ENCODE data around the gene EVI2B.
"Not testable (repeated sequence)": the region's sequence is repeated elsewhere in the genome, so short reads cannot be mapped to it uniquely, and the experiment has no call there.

EVI2B gene

DNA sequence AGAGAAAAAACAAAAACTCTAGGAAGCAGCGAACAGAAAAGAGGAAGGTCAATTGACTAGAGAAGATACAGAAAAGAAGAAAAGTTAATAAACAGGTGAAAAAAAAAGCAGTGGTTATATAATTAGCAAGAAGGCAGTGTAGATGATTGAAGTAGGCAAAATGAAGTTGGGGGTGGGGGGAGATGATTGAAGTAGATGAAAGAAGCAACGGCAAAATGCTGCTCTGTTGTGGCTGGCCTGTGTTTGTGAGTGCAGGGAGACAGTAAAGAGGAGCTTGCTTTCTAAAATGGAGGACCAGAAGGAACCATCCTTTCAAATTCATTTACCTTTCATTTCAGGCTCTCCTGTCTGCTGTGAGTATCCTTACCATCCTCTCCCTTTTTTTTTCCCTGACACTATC lies 3.6 kb downstream of the EVI2B start:
- DNase-seq = peak; percentile 56

DNA sequence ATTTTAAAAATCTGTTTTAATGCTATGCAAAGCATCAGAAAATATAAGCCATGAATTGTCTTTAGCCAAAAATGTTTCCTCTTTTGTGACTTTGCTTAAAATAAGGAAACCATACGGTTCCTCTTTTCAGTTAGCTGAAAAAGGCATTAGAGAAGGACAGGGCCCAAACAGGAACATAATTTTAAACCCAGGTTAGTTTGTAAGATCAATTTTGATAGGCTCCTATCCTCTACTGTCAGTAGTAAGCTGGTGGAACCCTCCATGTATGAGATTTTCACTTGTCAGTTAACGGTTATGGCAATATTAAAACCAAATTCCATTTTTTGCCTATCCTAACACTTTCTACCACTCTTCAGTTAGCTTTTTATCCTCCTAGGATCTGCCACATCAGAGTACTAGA lies 4.3 kb downstream of the EVI2B start:
- peak; percentile 77 for DNase-seq

DNA sequence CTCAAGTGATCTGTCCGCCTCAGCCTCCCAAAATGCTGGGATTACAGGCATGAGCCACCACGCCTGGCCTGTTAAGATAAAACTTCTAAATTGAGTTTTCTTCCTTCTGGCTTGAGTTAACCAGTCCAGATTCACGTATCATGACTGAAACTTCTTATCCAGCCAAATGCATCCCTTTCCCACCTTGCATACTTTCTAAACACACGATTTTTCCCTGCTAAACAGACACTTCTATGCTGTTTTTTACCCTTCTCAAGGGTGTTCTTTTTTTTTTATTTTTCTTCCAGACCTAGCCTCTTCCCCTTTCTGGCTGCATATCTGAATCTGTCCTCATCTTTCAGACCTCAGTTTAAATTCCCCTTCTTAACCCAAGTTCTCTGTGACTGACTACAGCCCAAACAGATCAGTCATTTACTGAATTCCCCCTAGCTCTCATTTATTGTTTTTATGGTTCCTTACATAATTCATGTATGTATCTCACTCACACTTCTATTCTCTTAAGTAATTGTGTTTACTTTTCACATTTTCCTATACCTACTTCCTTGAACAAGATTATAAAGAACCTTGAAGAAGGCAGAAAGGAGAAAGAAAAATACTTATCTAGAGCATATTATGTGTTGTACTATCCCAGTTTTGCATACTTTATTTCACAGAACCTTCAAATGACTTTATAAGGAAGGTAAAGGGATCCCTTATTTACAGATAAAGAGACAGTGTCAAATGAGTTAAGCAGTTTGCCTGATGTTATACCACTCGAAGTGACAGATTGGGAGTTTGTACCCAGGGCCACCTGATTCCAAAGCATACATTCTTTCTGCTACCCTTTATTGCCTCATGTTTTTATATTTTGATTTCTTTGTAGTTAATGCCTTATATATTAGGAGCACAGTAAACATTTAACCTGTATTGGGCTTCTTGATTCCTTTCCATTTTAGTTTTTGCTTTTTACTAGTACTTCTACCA lies 5.2 kb downstream of the EVI2B start:
- peak; percentile 51 for DNase-seq

DNA sequence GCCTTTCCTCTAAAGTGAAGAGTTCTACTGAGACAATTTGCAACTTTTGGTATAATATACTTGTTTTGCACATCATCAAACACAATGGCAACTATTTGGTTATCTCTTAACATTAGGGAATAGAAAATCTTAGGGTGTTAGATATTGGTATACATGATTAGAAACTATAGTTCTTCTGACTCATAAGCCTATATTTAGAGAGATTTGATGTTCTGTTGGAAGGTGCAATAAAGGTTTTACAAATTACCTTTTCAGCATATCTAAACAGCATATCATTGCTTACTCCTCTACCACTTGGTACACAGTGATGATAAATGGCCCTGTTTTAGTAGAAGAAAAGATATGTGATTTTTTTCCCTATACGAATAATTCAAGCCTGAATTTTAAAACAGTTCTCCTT lies 6.2 kb downstream of the EVI2B start:
- no peak for DNase-seq

GRCh38 chr17:31299624-31300023 lies 14.2 kb downstream of the EVI2B start:
- no peak for DNase-seq

DNA sequence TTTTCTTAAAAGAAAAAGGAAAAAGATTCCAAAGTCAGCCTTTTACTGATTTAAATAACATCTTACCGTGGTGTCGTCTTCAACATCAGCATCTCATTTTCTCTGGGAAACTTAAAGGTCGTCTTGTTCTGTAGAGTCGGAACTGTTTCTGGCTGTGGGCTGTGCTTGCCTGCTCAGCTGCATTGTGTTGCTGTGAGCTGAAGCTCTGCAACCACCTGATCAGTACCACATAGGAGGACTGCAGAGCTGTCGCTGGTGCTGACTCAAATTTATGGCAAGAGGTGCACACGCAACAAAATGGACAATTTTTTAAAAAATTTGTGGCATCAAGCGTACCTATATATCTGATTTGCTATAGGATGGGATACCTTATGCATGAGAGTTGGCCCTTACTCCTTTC lies 16.8 kb downstream of the EVI2B start, which contains the start of gene OMG:
Gene OMG, minus strand, starts transcription at position 150 of the 400 bp plus-strand sequence. CDS start 908 bp downstream, outside the sequence.
- no peak for DNase-seq

DNA sequence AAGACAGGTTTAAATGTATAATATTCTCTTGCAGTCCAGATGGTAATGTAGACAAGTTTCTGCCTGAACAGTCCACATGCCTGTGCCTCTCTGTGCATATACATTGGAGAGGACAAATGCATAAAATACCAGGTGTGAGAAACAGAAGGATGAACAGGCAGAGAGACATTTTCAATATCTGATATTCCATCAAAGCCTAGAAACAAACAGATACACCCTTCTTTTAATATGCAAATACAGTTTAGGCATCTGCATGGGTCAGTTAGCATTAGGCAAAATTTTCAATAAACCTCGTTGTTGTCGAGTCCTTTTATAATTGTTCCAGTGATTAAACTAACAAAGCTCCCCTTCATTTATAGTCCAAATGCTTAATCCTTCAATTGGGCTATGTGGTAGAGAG lies 17.7 kb downstream of the EVI2B start:
- no peak for DNase-seq

DNA sequence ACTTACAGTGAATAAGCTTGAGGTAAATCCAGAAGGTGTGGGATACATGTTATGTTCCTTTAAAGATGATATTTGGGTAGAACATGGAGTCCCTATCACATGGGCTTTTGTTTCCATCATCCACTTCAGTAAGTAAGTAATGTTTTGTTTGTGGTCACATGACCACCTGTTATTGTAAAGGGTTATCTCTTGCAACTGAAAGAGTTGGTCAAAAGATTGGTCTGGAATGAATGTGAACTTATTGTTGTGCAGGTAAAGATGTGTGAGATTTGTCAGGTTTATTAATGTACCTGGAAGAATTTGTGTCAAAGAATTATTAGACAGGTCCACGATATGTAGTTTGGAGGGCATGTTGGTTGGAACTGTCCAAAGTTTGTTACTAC lies 18.4 kb downstream of the EVI2B start:
- DNase-seq = no peak

DNA sequence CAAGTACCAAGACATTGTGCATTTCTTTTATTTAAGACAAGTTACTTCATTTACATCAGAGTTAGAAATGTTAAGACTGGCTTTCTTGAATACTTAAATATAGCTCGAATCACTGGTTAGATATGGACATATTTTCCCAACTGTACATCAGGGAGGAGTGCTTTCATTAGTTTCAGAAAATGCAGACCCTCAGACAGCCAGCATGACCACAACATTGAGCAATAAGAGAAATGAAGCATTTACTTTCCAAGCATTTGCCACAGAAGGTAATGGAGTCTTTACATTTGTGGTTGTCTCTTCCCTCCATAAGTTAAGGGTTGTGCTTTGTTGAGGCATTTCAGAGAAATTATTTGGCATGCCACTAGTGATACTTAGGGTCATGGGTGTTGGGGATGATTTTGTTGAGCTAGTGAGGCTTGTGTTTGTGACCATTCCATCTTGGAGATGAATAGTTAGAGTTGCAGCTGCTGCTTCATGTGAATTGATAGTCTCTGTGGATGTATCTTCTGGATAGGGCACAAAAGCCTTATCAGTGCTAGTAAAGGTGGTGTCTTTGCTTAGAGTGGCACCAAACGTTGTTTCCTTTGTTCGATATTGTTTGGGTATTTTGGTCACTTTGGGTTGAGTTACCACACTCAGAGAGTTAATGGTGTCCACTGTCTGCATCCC lies 18.9 kb downstream of the EVI2B start:
- DNase-seq = no peak

DNA sequence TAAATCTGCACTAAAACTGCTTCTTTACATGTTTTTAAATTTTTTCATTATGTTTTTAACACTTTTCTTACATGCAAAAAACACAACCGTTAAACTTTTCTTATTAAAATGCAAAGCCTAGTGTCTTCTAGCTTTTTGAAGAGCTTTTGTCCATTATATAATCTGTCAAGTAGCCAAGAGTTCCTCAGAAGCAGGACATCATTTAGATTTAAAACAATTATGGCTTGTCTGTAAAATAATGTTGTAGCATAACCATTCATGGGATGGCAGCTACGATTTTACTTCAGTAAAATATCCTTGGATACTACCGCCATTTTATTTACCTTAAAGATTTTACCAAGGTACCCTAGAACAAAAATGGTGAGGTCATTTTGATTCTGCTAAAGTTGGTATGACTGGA lies 19.6 kb downstream of the EVI2B start:
- DNase-seq = no peak

GRCh38 chr17:31293581-31293980 lies 20.3 kb downstream of the EVI2B start:
- DNase-seq = no peak

DNA sequence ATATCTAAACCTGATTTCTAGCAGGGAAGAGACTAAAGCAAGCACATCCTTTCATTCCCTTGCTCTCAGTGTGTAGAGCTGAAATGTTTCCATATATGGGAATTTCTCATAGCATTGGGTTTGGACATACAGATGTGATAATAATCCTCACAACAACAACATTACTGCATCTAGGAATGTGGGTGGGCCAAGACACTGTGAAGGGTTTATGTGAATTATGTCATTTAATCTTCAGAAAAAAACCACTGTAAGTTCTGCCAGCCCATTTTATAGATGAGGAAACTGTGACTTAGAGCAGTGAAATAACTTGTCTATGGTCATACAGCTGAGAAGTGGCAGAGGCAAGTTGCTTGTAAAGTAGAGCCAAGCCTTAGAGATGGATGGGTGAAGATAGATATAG lies 22.0 kb downstream of the EVI2B start:
- DNase-seq = no peak

- DNase-seq = no peak
Measured at GRCh38 chr17:31289790-31290189, 24.1 kb downstream of the EVI2B start.

- not testable (repeated sequence) for DNase-seq
Measured at GRCh38 chr17:31287932-31288331, 25.9 kb downstream of the EVI2B start.

DNA sequence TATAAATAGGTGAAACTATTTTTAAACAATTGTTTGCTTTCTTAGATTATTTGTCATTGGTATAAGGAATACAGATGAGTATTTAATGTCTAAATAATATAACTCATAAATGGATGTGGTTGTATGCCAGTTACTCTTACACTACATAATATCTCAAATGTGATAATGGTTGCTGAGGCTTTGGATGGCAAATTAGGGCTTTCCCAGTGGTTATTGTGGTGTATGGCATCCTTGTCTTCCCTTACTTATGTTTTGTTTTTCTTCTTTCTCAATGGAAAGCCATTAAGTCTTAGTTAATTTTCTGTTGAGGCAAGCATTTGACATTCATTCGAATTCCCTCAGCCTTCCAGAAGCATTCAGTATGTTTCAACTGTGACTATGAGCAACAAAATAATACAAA lies 27.3 kb downstream of the EVI2B start:
- no peak for DNase-seq

DNA sequence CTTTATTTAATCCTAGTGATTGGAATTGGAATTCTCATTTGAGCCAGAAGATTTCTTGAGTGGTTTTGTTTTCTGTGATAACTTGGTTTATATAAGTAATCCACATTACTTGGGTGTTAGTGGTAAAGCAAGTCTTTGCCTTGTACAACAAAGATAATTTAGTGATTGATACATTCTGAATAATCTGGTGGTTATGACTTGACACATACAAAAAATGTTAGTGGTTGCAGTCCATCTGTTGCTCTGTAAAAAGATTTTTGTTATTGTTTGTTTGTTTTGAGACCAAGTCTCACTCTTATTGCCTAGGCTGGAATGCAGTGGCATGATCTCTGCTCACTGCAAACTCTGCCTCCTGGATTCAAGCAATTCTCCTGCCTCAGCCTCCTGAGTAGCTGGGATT lies 30.0 kb downstream of the EVI2B start:
- DNase-seq = no peak

GRCh38 chr17:31281061-31281460 lies 32.8 kb downstream of the EVI2B start:
- DNase-seq = no peak

- no peak for DNase-seq
Measured at GRCh38 chr17:31279401-31279800, 34.5 kb downstream of the EVI2B start.

GRCh38 chr17:31275116-31275515 lies 38.7 kb downstream of the EVI2B start:
- no peak for DNase-seq

DNA sequence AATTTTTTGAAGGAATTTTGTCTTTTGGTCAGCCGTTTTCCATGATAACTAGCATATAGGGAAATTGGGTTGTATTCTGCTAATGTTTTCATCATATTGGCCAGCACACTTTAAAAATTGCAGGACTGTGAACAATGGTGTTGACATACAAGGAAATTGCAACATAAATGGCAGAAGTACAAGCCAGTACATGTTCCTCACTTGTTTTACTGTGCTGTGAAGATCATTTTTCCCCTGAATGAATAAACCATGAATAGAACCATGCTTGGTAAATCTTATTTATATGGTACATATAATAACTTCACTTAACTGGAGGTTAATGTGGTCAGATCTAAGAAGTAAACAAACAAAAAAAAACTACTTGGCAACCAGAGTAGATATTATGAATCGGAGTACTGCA lies 39.6 kb downstream of the EVI2B start:
- peak; percentile 61 for DNase-seq

- DNase-seq = no peak
Measured at GRCh38 chr17:31273516-31273915, 40.3 kb downstream of the EVI2B start.

DNA sequence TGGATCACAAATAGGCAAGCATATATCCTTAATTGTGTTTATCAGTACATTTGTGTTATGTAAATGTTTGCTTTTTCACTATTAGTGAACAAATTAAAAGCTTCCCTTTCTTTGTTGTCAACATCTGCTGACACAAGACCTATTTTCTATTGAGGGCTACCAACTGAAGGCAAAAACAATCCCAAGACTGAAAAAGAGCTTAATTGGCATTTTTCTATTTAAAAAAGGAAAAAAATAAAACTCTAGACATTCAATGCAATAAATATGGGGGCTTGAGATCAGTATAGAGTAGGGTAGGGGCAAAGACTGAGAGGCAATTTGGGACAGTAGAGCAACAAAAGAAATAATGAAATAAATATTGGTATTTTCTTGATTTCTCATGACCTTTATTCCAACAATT lies 41.1 kb downstream of the EVI2B start:
- no peak for DNase-seq

- DNase-seq = no peak
Measured at GRCh38 chr17:31272236-31272635, 41.6 kb downstream of the EVI2B start.

- DNase-seq = no peak
Measured at GRCh38 chr17:31269578-31269983, 44.3 kb downstream of the EVI2B start.
